Ascending aorta (tissue), 2 donors: ENCODE results near the gene PARVA. TPM values are rescaled to one million over a fixed set of nuclear protein-coding genes. Genes with fewer than 3 reads are reported as not detected.

ENCODE experiments used
- DNase-seq, 2 donors: peaks; one replicate each; pipeline ENCODE4 v3.0.0-alpha.2; 2019; ENCODE audit warnings: low spot score in 2 of 2
- H3K27ac ChIP-seq, 2 donors: fragments of 200-600 bp; sonication (generic); one replicate each; pipeline ENCODE4 v1.5.1; 2016 to 2017; ENCODE audit warnings: mild to moderate bottlenecking in 1 of 2
- H3K27me3 ChIP-seq: fragments of 200-600 bp; sonication (generic); one replicate; pipeline ENCODE4 v1.5.1; 2017
- H3K36me3 ChIP-seq, 2 donors: fragments of 200-600 bp; sonication (generic); one replicate each; pipeline ENCODE4 v1.5.1; 2016
- H3K4me1 ChIP-seq, 2 donors: fragments of 200-600 bp; sonication (generic); one replicate each; pipeline ENCODE4 v1.5.1; 2016 to 2017; ENCODE audit warnings: mild to moderate bottlenecking in 1 of 2
- H3K4me3 ChIP-seq, 2 donors: fragments of 200-600 bp; sonication (generic); one replicate each; pipeline ENCODE4 v1.5.1; 2016 to 2017; ENCODE audit warnings: mild to moderate bottlenecking in 1 of 2
- H3K9me3 ChIP-seq, 2 donors: fragments of 200-600 bp; sonication (generic); one replicate each; pipeline ENCODE4 v1.5.1; 2016
- CTCF ChIP-seq, 3 experiments: fragments of 200-600 bp in 2 of 3; fragments of 450-650 bp in 1 of 3; sonication (generic) in 2 of 3; IDR thresholded peaks; one replicate each; pipeline ENCODE4 v1.5.1; 2016 to 2019; ENCODE audit warnings: antibody characterized with exemption in 3 of 3, mild to moderate bottlenecking in 1 of 3, moderate library complexity in 1 of 3
- intact Hi-C: fragments of 100-400 bp; cut with DNase I; formaldehyde crosslinking; loops from one replicate; pipeline ENCODE4 v1.15.1; 2023
- total RNA-seq: library from RNA; depleted of rRNA; stranded (reverse); fragments of >200 nt; gene quantifications from one replicate; pipeline ENCODE4 v1.1.0, GENCODE V29; 2016

PARVA gene
- total RNA-seq, 1 donor from 2014 or later: 51.6 TPM

DNA sequence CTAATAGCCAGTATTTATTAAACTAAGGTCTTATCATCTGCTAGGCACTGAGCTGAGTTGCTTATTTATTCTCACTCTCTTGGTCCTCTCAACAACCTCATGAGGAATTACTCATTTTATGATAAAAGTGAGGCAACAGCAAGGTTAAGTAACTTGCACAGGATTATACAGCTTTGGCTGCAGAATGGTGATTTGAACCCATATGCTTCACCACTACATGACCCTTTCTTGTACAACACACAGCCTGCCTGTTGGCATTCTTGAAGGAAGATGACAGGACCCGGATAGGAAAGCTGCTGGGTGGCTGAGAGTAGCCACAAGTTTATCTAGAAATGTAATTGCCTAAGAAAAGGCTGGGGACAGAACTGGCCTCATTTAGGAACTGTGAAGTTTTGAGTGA, 5.3 kb upstream of the PARVA start:
- DNase-seq: no peak
- no peak for TF ChIP-seq CTCF (IDR thresholded peaks at IDR 0.05)
- H3K27ac ChIP-seq: no peak overlapping the region
- H3K36me3 ChIP-seq: no peaks in the 10 kb centered on the region
- no peaks in the 10 kb centered on the region for H3K27me3 ChIP-seq
- peaks cover 0 to 7% of the 10 kb centered on the region in 2 donors for H3K4me1 ChIP-seq
- no peak overlapping the region for H3K4me3 ChIP-seq
- intact Hi-C loops: no loop called here
- H3K9me3 ChIP-seq: no peaks in the 10 kb centered on the region

GRCh38 chr11:12375720-12376119, 1.7 kb upstream of the PARVA start:
- peaks cover 0 to 21% of the 10 kb centered on the region in 2 donors for H3K4me1 ChIP-seq
- intact Hi-C loops: loop anchor here (2.0 to 5.0 kb wide), 5 partner anchors 45 to 329 kb away; partner anchors contain the start of gene TEAD1

GRCh38 chr11:12376259-12377081, 901 bp upstream of the PARVA start:
- no peak for TF ChIP-seq CTCF (IDR thresholded peaks at IDR 0.05)
- H3K4me1 ChIP-seq: peaks cover 0 to 21% of the 10 kb centered on the region in 2 donors
- no peaks in the 10 kb centered on the region for H3K27me3 ChIP-seq
- peak overlapping the region; percentile 88 for H3K4me3 ChIP-seq
- H3K36me3 ChIP-seq: peaks cover 0 to 2% of the 10 kb centered on the region in 2 donors
- no peaks in the 10 kb centered on the region for H3K9me3 ChIP-seq
- peak overlapping the region; percentile 97 for H3K27ac ChIP-seq
- DNase-seq: no peak
- intact Hi-C loops: loop anchor here (1.0 to 5.0 kb wide), 6 partner anchors 36 to 330 kb away; partner anchors contain the start of gene TEAD1

More at GRCh38 chr11:12375720-12376119, 1.7 kb upstream of the PARVA start:
- no peaks in the 10 kb centered on the region for H3K27me3 ChIP-seq
- H3K27ac ChIP-seq: peak overlapping the region in 1 of 2 donors; percentile 6
- no peak for DNase-seq
- no peaks in the 10 kb centered on the region for H3K9me3 ChIP-seq
- no peak overlapping the region for H3K4me3 ChIP-seq
- no peaks in the 10 kb centered on the region for H3K36me3 ChIP-seq
- no peak for TF ChIP-seq CTCF (IDR thresholded peaks at IDR 0.05)

DNA sequence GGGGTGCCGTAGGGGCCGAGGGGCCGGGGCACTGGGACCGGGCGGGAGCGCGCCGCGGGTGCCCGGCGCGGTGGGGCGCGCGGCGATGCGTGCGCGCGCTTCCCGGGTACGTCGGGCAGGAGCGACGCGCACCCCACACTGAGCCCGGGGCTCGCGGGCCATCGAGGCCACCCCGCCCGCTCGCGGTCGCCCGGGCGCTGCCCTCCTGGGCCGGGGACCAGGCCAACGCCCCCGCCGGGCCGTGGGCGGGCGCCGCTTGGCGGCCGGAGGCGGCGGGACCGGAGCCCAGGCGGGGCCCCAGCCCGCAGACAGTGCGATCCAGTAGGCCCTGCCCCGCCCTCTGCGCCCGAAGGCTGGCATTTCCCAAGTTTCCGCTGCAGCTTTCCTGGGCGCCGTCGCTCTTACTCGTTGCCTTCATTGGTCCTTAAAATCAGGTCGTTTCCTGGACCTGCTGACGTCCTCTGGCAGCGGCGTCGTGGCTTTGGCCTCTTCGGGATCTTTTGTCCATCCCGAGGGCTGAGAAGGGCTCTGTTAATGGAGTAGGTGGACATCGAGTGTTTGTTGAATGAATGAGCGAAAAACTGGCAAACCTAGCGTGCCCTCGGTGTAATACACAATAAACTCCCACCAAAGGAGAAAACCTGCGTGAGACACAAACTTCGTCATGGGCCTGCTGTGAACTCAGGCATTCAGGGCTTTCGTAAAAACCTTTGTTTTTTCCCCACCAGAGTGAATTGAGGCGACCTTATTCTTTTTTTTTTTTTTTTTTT, 638 bp downstream of the PARVA start:
- H3K36me3 ChIP-seq: peaks cover 0 to 8% of the 10 kb centered on the region in 2 donors
- intact Hi-C loops: loop anchor here (1.0 to 5.0 kb wide), 7 partner anchors 34 to 331 kb away; partner anchors contain the start of gene TEAD1
- H3K27ac ChIP-seq: peak overlapping the region; percentile 97
- TF ChIP-seq CTCF (IDR thresholded peaks at IDR 0.05): peak in 2 of 3 experiments; percentile 5 to 18
- H3K9me3 ChIP-seq: no peaks in the 10 kb centered on the region
- peaks cover 0 to 21% of the 10 kb centered on the region in 2 donors for H3K4me1 ChIP-seq
- peak in 1 of 2 donors; percentile 91 for DNase-seq
- no peaks in the 10 kb centered on the region for H3K27me3 ChIP-seq
- peak overlapping the region; percentile 88 for H3K4me3 ChIP-seq

GRCh38 chr11:12380565-12381325, 3.4 kb downstream of the PARVA start:
- no peak overlapping the region for H3K4me3 ChIP-seq
- no peaks in the 10 kb centered on the region for H3K27me3 ChIP-seq
- peaks cover 0 to 24% of the 10 kb centered on the region in 2 donors for H3K4me1 ChIP-seq
- intact Hi-C loops: no loop called here
- no peak for TF ChIP-seq CTCF (IDR thresholded peaks at IDR 0.05)
- no peaks in the 10 kb centered on the region for H3K9me3 ChIP-seq
- no peak for DNase-seq
- H3K36me3 ChIP-seq: peaks cover 0 to 8% of the 10 kb centered on the region in 2 donors
- H3K27ac ChIP-seq: no peak overlapping the region
